Suppressor macrophage treated with lipopolysaccharide for 4 hours (primary cell): Measurements from ENCODE around the gene ZDBF2.
"Not testable (repeated sequence)": the region's sequence is repeated elsewhere in the genome, so short reads cannot be mapped to it uniquely, and the experiment has no call there.

Experiments used
- DNase-seq: peaks from one replicate; pipeline ENCODE4 v3.0.0-alpha.2; 2020

Gene ZDBF2

DNA sequence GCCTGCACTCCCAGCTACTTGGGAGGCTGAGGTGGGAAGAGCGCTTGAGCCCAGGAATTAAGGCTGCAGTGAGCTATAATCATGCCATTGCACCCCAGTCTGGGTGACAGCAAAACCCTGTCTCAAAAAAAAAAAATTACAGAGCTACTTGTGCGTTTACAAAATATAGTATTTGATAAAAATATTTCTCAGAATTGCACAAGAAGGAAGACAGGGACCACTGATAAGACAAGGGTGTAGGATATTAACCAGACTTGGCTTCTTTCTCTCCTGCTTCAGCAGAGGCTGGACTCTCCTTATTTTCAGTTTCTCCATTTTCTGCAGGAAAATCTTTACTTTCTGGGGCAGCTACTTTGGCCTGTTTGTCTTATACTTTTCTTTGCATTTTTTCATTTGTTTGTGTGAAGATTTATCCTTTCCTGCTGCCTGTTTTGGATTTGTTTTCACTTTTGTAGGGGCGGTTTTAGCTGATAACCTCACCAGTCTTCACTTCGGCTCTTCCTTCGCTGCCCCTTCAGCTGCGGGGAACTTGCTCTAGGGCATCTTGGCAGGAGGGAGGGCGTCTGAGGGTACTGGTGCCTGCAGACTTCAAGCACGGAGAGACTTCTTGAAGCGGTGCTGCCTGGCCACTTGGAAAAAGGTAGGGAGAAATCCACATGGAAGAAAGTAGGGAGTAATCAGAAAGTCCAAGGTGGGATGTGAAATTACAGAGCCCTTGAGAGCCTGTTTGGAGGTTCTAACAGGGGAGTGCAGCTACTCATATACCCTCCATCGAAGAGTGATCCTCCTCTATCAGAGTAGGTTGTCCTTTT is 14.9 kb upstream of the ZDBF2 start:
- DNase-seq: no peak

GRCh38 chr2:206260188-206261012 is 14.1 kb upstream of the ZDBF2 start:
- peak; percentile 11 for DNase-seq

DNA sequence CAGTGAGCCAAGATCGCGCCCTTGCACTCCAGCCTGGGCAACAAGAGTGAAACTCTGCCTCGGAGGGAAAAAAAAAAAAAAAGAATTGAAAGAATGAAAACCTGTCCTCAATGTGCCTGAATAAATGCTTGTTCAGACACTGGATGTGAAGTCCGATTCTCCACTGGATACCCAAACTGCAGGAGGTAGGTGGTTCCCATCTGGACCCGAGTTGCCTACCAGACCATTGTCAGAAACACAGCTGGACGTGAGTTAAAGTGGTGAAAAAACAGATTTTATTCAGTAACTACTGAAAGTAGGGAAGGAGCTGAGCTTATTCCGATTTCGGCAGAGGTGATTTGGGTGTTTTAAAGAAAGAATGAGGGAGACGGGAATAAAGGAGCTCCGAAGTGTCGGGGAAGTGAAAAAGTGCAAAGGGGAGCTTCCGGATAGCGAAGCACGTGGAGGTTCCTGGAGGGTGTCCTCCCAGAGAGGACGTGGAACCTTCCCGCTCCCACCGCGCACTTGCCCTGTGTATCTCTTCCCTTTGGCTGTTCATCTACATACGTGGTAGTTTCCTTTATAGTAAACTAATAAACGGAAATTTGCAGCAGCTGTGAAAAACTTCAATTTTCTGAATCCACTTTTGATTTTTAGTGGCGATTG is 10.4 kb upstream of the ZDBF2 start:
- no peak for DNase-seq

DNA sequence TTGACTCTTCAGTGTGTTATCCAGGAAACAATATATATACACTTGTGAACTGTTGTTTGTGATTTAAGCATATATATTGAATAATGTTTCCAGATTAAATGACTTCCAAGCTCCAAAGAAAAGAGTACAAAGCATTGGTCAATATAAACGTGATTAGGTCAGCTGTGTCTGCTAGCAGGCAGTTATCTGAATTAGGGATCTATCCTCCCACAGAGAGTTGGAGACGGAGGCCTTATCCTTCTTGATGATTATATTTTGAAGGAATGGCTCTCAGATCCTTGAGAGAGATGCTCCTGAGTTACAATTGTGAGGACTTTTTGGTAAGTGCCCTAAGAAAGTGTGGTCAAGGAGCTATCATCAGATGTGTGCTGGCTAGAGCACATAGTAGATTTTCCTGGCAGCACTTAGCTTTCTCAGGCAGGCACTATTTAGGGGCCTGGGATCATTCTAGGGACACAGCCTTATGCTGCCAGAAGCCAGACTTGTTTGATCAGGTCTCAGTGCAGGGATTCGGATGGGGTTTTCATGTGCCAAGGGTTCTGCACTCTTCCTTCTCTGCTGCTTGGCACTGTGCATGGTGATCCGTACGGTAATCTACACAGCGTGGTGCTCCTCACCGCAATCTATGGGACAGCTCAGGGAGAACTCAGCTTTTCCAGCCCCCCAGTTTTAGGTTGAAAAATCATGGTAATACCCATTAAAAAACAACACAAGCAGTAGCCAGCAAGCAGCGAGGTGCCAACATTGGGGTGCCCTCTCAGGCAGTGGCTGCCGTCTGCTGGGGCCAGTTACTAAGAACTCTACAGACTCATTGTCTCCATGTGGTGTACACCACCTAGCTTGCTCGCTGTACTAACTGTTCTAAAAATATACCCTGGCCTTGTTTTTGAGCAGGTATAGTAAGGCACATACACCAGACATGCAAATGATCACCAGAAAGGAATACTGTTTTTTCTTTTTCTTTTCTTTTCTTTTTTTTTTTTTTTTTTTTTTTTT is 8.0 kb upstream of the ZDBF2 start:
- no peak for DNase-seq

GRCh38 chr2:206267567-206267966 is 6.9 kb upstream of the ZDBF2 start:
- no peak for DNase-seq

DNA sequence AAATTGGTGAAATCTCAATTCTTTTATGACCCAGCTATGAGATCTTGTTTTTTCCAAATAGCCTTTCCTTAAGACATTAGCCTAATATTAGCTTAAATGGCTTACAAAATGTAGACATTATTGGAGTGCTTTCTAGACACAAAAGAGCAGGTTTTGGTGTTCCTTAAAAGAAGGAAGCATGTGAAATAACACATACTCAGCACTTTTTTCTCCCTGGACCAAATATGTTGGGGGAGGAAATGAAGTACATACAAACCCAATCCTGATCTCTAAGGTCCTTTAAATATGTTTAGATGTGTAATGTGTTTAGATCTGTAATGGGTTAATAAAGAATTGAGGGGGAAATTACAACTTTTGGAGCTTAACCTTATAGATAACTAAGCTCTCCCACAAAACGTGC is 3.4 kb upstream of the ZDBF2 start:
- DNase-seq: no peak

GRCh38 chr2:206273905-206274304 is 558 bp upstream of the ZDBF2 start:
- DNase-seq: no peak

DNA sequence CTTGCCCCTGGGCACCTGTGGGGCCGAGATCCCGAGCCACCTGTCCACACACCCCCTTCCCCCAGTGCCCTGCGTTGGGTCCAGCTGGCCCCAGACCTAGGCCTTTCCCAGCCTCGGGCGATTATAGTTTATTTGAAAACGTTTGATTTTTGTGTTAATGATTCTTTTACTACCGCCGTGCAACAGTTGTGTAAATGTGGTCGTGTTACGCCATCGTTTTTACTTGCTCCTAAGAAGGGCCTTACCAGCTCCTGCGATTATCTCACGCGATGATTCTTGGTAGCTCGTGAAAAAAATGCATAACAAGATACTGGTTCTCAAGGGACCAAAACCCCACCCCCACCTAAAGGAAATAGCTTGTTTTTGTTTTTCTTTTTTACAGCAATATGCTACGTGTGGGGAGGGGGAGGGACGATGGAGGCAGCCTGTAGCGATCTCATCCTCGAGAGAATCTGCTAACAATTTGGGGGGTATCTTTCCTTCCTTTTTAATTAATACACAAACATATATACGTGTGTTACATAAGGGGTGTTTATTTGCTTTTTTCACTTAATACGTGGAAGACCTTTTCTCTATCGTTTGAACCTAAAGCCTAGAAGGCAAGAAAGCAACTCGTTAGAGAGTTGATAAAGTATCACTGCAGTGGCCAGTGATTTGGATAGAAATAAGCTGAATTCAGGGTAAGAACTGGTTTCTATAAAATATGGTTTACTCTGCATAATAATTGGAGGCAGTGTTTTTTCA is 1.0 kb downstream of the ZDBF2 start:
- no peak for DNase-seq

DNA sequence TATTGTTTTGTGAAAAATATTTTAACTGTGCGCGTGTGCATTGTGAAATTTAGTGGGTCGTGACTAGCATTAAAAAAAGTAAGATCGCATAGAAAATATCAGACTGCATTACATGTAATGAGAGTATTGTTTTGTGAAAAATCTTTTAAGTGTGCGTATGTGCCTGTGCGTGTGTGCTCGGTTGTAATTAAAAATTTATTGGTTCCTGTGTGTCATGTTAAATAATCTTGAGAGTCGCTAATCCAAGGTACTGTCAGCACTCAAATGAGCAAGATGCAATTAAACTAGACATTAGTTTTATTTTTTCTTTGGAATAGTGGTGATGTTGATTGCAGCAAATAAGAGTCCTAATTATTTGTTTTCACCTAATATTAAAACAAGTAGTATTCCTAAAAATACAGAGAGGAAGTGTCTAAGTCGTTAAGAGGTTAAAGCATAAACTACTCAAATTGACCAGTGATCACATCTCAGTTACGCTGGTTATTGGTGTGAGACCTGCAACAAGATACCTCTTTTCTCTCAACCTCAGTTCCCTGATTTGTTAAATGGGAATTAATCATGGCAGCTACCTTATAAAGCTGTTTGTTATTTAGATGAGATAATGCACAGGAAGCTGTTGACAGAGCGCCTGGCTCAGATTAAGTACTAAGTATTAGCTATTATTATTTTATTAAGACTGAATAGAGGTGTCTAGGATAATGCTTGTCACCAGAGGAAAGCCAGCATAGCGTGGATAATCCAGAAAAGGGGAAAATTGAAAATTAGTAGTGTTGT is 1.9 kb downstream of the ZDBF2 start:
- DNase-seq: no peak

DNA sequence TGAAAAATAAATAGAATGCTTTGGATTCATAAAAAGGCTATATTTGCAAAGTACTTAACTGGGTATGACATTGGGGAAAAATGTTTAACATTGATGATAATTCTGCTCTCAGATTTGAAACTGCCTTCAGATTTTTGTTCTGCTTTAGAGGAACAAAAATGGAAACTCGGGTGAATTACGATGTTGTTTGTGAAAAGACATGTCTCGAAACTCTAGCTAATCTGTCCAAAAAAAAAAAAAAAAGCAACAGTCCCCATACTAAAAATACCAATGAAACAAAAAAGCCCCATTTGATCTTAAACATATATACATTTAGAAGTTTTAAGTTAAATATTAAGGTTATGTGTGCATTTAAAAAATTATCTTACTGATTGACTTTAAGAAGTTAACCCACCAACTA is 3.0 kb downstream of the ZDBF2 start:
- DNase-seq: no peak

DNA sequence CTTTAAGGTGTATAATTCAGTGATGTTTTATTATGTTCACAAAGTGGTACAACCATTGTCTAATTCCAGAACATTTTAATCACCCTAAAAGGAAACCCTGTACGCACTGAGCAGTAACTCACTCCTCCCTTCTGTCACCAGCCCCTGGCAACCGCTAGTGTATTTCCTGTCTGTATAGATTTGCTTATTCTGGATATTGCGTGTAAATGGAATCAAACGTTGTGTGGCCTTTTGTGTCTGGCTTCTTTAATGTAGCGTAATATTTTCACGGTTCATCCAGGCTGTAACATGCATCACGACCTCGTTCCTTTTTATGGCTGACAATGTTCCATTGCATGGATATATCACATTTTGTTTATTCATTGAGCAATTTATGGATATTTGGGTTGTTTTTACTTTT is 8.3 kb downstream of the ZDBF2 start:
- DNase-seq: no peak

DNA sequence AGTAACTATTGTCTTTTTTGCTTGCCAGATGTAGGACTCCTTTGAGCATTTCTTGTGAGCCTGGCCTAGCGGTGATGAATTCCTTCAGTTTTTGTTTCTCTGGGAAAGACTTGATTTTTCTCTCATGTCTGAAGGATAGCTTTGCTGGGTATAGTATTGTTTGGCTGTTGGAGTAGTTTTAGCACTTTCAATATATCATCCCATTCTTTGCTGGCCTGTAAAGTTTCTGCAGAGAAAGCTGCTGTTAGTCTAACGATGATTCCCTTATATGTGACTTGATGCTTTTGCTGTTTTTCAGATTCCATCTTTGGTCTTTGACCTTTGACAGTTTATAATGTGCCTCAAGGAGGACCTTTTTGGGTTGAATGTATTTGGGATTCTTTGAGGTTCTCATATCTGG is 12.7 kb downstream of the ZDBF2 start:
- DNase-seq: no peak

DNA sequence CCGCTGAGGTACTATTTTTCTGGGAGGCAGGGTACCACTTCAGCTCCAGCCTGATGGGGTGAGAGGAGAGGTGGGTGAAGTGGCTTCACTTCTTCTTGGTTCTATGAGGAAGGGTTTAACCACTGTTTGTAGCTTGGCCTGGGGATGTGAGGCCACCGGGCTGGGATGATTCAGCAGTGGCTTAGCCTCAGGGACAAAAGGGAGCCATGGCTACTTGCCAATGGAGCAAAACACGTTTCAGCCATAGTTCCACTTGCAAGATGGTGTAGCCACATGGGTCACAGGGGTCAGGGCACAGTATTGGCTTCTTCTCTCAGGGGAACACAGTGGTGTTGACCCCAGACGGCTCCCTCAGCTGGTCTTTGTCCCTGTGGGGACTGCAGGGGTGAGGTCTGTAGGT is 14.9 kb downstream of the ZDBF2 start:
- no peak for DNase-seq

GRCh38 chr2:206296128-206296527 is 21.7 kb downstream of the ZDBF2 start:
- DNase-seq: no peak

DNA sequence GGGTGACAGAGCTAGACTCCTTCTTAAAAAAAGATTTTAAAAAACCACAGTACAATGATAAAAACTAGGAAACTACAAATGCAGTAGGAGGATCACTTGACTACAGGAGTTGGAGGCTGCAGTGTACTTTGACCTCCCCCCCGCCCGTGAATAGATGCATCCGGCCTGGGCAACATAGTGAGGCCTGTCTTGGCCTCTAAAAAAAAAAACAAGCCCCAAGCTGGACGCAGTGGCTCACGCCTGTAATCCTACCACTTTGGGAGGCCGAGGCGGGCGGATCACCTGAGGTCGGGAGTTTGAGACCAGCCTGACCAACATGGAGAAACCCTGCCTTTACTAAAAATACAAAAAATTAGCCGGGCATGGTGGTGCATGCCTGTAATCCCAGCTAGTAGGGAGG is 25.1 kb downstream of the ZDBF2 start:
- not testable (repeated sequence) for DNase-seq

- no peak for DNase-seq
These were observed 31.2 kb downstream of the ZDBF2 start for GRCh38 chr2:206305523-206306245.

DNA sequence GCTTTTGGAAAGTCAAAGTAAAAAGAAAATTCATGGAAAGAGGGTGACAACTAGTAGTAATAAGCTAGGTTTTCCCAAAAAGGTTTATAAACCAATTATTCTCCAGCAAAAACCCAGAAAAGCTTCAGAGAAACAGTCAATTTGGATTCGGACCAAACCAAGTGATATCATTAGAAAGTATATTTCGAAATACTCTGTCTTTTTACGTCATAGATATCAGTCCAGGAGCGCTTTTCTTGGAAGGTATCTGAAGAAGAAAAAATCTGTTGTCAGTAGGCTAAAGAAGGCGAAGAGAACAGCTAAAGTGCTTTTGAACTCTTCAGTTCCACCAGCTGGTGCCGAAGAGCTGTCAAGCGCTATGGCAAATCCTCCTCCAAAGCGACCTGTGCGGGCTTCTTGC is 36.6 kb downstream of the ZDBF2 start:
- no peak for DNase-seq

DNA sequence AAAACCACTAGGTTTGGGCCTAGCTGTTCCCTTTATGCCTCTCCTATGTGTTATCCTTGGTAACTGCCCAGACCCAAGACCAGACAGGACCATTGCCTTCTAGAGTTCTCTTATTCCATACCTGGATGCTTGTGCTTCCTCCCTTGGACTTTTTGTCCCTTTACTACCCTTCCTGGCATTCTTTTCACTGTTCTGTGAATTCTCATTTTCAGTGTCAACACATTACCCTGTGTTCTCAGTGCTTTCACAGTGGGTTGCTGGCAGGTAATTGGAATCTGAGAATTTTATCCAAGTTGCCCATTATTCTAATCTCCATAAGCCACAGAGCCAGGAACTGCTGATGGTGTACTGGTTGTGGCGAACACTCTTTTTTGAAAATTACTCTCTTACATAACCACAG is 41.7 kb downstream of the ZDBF2 start:
- DNase-seq: no peak

- no peak for DNase-seq
These were observed 48.6 kb downstream of the ZDBF2 start for GRCh38 chr2:206323033-206323432.

GRCh38 chr2:206323486-206323885 is 49.0 kb downstream of the ZDBF2 start:
- no peak for DNase-seq
